DLD1 (cell line): Measurements from ENCODE around the gene ADAP1.

Experiments used
- in situ Hi-C: cut with HindIII; loops from 2 replicates; pipeline ENCODE4 v1.10.0; 2017; ENCODE audit warnings: low sequenced_read_pairs

Gene ADAP1

DNA sequence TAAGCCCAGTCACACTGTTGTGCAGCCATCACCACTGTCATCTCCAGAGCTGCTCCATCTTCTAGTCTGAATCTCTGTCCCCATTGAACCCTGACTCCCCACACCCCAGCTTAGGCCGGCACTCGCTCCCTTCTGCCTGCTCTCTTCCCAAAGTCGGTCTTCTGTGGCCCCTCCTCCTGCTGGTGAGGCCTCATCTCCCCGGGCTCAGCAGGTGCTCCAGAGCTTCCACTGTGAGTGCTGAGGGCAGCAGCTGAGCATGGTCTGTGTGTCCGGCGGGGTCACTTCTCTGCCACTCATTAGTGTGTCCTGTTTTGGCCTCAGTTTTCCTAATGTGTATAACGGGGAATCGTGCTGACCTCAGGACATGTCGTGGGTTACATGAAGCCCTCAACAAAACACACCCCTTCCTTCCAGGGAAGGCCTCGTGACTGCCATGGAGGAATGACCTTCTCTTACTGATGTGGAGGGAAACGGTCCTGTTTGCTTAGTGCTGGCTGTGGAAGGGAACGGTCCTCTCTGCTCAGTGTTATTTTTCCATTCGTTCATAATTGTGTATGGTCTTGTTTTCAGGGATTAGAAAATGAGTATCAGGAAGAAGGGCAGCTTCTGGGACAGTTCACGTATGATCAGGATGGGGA is 82.5 kb downstream of the ADAP1 start:
- in situ Hi-C loops: no loop called here

DNA sequence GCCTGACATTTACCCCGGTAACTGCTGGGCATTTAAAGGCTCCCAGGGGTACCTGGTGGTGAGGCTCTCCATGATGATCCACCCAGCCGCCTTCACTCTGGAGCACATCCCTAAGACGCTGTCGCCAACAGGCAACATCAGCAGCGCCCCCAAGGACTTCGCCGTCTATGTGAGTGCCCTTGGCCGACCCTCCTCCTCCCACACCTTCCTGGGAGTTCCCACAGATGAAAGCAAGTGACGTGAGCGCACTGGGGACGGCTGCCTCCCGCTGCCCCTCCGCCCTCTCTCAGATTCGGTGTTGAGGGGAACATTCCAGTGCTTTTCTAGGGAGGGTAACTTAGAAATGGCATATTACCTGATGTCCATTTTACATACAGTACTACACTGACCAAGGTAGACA is 85.1 kb downstream of the ADAP1 start:
- in situ Hi-C loops: no loop called here

DNA sequence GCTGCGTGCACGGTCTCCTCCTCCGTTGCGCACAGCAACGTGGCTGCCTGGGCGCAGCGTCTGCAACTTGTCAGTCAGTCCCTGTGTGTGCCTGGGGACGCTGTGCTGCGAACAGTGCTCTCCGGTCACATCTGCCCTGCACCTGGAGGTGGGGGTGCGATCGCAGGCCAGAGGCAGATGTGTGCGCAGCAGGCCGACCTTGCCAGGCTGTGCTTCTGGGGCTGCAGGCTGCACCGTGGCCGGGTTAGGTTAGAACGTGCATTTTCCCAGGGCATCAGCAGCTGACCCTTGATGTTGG is 86.3 kb downstream of the ADAP1 start:
- in situ Hi-C loops: no loop called here

DNA sequence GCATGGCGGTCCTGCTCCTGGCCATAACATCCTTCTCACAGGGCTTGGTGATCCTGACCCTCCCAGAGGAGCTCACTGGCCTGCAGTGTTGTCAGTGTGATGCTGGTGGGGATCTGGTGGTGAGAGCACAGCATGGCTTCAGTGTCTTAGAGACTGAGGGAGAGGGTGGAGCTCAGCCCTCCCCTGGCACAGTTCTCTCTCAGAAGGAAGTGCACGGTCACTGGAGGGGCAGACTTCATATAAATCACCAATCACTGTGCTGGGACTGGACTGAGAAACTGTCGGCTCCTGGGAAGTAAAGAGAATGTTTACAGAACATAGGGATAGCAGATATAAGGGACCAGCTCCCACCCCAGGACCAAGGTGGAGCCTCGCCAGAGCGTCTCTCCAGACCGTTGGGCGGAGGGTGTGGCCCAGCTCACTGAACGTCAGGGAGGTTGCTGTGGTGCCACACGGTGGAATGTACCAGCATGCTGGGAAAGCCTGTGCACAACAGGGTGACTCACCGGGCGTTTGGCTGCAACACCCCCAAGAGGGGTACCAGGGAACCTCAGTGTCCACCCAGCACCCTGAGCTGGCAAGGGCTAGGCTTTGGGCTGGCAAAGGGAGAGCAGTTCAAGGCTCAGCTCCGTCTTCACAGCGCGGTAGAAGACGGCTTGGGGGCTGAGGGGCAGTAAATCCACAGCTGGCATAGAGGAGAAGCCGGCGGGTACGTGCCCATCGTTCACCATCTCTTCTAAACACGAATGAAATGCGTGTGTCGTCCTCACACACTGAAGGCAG is 86.9 kb downstream of the ADAP1 start:
- in situ Hi-C loops: no loop called here

DNA sequence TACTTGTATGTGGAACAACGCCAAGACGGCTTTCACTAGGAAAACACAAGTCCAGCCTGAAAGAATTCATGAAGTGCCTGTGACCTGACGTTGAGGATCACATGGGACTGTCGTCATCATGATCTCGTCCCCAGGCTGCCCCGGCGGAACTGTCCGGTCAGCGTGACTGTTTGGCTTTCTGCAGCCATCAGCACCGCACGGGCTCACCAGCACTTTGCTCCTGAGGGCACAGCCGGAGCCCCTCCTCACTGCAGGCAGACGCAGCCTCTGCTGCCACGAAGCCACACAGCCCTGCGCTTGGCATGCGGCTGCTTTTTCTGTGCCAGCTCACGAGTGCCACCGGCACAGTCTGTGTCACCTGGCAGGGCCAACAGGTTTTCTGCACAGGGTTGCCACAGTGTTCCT is 87.5 kb downstream of the ADAP1 start:
- in situ Hi-C loops: no loop called here

DNA sequence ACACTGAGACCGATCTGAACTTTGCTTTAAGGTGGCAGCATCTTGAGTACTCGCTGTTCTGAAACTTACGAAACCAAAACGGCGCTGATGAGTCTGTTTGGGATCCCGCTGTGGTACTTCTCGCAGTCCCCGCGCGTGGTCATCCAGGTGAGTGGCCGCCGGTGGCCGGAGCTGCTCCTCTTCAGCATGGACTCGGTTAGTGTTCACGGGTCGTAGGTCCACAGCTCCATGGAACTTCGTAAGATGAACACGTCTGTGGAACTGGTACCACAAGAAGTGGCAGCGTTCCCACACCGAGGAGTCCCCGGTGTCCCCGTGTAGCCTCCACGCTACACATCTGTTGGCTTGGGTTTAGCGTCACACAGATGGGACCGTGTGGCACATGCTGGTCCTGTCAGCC is 88.6 kb downstream of the ADAP1 start:
- in situ Hi-C loops: no loop called here

DNA sequence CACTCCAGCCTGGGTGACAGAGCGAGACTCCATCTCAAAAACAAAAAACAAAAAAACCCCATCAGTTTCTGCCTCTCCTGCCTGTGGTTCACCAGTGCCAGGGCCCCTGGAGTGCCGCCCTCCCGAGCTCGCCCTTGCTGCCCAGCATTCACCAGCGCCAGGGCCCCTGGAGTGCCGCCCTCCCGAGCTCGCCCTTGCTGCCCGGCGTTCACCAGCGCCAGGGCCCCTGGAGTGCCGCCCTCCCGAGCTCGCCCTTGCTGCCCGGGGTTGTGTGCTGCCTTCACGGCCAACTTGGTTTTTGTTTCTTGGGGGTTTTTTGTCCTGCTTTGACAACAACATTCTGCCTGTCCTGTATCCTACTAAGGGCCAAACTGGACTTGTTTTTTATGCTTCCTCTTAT is 91.4 kb downstream of the ADAP1 start:
- in situ Hi-C loops: no loop called here

DNA sequence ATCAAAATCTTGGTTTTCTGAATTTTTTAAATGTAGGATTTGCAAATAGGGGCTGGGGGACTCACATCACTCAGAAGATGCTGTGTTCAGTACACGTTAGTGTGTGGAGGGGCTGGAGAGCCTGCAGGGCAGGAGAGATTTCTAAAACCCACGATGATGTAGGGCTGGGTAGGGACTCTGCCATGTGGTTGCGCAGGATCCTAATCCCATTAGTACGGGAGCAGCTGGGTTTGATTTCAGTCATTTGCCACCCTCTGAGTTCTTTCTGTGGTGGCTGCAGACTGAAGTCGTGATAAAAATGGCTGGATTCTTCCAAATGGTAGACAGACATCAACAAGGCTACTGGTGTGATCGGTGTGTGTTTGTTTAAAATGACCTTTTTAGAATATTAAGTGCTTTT is 92.3 kb downstream of the ADAP1 start:
- in situ Hi-C loops: no loop called here

DNA sequence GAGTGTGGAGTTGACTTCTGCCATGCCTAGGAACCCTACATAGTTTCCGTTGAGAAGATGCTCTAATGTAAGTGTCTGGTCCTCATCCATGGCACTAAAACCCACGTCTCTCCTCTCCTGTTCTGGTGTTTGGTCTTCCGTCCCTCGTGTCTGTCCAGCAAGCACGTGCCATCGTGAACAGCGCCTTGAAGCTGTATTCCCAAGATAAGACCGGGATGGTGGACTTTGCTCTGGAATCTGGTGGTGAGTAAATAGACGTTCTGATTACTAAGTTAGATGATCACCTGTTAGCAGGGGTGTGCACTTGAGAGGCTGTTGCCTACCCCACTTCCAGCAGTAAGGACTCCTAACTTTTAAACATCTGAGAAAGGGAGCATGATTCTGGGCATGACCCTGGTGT is 93.3 kb downstream of the ADAP1 start:
- in situ Hi-C loops: no loop called here

DNA sequence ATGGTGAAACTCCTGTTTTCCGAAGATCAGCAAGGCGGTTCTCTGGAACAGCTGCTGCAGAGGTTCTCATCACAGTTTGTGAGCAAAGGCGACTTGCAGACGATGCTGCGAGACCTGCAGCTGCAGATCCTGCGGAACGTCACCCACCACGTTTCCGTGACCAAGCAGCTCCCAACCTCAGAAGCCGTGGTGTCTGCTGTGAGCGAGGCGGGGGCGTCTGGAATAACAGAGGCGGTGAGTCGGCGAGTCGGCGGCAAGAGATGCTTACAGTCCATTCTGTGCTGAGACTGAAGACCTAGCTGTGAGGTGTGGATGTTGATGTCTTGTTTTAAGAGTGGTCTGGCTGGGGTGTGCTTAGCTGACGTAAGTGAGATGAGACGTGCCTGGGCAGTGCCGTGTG is 94.3 kb downstream of the ADAP1 start:
- in situ Hi-C loops: no loop called here

DNA sequence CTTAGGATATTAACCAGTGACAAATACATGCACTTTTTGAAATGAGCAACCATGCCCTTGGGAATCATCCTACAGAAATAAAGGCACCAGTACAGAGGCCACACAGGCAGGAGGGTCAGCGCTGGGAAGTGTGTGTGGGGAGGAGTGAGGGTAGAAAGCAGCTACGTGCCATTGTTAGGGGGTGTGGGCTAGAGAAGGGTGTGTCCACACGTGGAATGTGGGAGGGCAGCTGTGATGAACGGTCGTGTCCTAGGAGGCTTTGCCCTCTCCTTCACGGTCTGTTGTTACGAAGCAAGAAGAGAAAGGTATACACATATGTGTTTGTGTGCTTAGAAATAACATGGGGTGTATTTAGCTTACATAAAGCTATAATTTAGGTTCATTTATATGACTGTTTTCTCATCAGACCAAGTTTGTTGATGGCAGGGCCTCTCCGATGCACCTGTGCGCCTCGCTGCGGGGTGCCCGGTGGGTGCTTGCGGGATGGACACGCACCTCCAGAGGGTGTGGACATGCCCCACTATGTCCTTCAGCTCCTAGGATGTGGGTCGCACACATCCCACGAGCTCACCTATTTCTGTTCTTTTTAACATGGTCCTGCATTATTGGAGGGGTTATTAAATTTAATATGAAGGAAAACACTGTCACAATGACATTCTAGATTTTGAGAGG is 95.0 kb downstream of the ADAP1 start:
- in situ Hi-C loops: no loop called here

DNA sequence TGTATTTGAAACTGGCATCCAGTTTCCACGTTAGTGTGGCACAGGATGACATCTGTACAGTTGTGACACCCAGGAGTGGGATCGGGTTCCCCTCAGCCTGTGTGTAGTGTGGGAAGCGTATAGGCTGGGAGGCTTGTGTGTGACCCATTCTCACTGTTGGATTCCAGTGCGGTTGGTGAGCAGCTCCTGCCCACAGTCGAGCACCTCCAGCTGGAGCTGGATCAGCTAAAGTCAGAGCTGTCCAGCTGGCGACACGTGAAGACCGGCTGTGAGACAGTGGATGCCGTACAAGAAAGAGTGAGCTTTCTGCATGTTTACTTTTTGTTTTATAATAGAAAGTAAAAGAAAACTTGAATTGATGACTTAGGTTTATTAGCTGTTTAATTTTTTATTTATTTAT is 96.8 kb downstream of the ADAP1 start:
- in situ Hi-C loops: no loop called here

DNA sequence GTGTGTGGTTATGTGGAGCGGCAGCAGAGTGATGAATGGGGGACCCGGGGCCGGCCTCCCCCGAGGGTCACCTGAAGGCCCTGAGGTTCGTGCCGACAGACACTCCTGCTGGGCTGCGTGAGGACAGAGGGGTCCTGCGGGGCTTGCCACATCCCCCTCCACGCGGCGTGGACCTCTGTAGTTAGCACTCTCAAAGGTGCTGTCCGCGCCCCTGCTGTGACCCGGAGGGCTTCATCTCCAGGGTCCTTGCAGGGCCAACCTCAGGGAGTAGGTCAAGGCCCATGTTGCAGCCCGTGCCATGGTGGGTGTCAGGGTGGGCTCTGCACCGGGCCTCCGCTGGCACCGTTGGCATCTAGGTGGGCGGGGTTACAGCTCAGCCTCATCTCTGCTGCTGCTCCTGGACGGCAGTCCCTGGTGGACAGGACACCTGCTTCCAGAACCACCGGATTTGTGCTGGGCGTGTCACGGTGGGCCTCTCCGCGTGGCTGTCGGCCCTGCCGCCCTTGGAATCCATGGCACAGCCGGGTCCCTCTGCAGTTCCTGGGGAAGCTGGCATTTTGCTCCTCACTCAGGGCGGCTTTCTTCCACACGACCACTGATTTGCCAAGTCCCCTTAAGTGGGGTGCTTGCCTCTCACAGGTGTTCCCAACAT is 97.9 kb downstream of the ADAP1 start:
- in situ Hi-C loops: no loop called here

DNA sequence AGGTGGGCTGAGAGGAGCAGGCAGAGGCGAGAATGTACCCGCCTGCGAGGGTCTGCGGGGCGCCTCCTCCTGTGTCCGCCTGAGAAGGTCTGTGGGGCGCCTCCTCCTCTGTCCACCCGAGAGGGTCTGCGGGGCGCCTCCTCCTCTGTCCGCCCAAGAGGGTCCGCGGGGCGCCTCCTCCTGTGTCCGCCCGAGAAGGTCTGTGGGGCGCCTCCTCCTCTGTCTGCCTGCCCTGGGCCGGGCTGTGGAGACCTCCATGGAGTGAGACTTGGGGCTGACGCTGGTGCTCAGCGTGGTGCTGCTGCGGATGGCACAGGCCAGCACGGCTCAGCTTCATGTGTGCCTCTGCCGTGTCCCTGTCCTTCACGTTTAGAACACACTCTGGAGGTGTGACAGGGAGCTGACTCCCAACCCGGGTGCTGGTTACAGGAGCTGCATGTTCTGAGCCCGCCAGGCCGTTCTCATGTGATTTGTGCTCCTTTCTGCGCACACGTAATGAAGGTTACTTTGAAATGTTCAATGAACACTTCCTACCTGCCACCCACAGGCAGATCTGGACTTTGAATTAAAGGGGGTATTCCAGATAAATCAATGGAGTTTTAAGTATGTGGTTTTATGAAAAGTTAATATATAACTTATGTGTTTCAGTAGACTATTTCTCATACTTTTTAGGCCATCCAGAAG is 98.7 kb downstream of the ADAP1 start:
- in situ Hi-C loops: no loop called here

DNA sequence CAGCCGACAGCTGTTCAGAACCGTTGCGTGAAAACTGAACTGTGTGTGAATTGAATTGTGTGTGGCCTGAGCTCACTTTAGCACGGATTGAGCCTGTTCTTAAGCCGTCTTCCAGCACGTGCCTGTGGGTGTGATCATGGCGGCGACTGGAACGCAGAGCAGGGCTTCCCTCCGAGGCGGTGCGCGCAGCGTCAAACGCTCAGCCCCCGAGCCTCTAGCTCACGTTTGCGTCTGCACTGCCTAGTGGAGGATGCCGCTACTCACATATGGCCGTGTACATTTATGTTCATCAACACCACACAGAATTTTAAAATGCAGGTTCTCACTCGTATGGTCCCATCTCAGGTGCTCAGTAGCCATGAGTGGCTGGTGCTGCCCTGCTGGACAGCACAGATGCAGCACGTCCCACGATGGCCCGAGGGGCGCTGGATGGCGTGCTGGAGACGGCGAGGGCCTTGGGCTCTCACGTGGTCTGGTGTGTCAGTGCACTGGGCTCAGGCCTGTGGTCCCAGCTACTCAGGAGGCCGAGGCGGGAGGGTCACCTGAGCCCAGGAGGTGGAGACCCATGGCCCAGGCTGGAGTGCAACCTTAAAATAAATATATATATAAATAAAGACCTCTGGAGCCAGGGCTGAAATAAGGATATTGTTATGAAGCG is 100.2 kb downstream of the ADAP1 start:
- in situ Hi-C loops: no loop called here

DNA sequence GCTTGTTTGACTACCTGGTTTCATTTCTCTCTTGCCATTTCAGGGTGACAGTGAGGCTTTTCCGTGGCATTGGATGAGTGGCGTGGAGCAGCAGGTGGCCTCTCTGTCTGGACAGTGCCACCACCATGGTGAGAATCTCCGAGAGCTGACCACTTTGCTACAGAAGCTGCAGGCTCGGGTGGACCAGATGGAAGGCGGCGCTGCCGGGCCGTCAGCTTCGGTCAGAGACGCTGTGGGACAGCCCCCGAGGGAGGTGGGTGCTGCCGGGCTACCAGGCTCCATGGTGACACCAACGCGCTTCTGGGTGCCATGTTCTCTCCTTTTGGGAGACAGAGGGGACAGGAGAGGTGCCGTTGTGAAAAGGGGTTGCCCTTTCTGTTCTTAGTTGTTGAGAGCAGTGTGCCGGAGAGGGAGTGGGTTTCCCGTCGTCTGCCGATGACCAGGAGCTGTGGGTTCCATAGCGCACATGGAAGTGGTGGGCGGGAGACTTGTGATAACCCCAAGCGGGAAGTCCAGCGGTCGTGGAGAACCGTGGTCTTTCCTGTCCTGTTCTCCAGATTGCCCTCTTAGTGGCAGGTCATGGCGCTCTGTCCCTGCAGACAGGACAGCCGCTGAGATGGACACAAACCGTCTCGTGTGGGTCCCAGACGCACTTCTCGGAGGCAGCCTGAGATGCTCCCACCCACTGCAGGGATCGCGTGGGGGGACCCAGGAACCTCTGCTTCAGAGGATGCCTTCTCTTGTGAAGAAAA is 100.9 kb downstream of the ADAP1 start:
- in situ Hi-C loops: no loop called here

DNA sequence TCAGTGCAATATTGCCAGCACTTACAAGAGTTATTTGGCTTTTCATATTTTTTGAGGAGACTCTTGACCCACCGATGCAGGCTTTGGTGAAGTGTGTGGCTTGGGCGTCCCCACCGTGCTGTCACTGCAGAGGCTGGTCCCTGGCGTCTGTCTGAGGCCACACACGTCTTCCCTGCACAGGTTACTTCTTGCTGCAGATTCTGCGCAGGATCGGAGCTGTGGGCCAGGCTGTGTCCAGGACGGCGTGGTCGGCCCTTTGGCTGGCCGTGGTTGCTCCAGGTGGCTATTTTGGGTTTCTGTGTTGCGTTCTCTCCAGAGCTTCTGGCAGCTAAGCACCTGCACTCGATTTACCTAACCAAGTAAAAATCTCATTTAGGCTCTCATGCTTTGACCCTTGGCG is 103.3 kb downstream of the ADAP1 start:
- in situ Hi-C loops: no loop called here

DNA sequence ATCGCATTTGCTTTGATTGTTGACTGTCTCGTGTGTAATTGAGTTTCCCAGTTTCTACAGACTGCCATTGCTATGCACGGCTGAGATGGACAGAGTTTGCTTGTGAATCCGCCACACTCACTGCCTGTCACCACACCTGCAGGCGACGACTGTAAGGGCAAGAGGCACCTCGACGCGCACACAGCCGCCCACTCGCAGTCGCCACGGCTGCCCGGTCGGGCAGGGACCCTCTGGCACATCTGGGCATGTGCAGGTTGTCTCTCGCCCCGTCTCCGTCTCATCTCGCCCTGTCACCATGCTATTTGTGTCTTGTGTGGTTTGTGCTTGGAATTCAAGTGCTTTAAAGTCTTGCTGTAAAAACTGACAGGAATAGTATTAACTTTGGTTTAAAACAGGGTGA is 104.7 kb downstream of the ADAP1 start:
- in situ Hi-C loops: no loop called here

DNA sequence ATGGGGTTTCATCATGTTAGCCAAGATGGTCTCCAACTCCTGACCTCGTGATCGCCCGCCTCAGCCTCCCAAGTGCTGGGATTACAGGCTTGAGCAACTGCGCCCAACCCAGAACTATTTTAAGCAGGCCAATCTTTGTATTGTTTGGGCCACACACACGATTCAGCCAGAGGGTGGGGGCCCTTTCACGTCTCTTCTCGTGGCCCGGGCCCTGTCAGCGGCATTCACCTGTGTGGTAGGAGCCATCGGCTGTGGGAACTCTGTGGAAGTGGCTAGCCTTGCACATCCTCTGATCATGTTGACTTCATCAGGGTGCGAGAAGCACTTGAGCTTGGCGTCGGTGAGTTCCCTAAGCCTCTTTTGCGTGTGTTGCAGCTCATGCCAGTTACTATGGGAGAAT is 105.3 kb downstream of the ADAP1 start:
- in situ Hi-C loops: no loop called here
